GM18907 (cell line): ENCODE measurements around the gene HACE1.
A peak's percentile ranks its signal among the peaks of the same experiment; 100 is the strongest.

Experiments used
- ATAC-seq: cut with Tn5 transposase; IDR thresholded peaks from one replicate; pipeline ENCODE4 v1.9.1; 2021; ENCODE audit warnings: mild to moderate bottlenecking, moderate library complexity; ENCODE audit not compliant: unreplicated experiment

The HACE1 gene

DNA sequence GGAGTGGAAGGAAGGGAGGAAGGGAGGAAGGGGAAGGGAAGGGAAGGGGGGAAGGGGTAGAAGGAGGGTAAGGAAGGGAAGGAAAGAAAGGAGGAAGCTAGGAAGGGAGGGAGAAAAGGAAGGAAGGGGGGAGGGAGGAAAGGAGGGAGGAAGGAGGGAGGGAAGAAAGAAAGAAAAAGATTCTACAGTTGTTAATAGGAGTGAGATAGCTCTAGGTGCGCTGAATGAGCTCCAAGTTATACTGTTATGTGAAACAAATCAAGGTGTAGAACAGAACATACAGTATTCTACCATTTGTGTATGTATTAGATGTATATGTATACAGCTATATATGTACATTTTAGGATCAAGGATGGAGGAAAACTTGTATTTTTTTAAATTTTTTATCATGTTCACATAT is 167.7 kb downstream of the HACE1 start:
- no peak for ATAC-seq

DNA sequence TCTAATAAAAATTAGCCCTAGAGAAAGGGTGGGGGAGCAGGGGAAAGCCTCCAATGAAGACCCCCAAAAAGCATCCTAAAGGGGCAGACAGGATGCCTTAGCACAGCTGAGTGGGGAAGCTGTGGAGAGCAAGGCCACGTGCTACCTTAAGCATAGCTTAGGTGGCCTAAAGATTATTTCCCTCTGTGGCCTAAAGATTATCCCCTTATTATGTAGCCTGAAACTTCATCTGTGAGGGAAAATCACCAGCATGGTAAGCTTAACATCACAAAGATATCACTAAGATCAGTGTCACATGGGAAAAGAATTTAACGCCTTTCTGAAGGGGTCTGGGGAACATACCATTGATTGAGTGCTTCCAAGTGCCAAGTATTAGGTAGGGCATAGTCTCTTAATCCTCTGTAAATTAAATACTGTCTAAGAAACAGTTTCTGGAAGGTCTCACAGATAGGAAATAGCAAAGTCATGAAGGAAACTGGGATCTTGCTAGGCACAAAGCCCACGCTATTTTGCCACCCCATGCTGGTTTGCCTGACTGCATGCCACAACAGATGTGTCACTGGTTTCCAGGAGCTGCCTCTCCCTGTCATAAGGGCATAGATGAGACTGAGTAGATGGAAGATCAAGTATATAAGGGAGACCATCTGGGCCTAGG is 170.0 kb downstream of the HACE1 start:
- no peak for ATAC-seq

DNA sequence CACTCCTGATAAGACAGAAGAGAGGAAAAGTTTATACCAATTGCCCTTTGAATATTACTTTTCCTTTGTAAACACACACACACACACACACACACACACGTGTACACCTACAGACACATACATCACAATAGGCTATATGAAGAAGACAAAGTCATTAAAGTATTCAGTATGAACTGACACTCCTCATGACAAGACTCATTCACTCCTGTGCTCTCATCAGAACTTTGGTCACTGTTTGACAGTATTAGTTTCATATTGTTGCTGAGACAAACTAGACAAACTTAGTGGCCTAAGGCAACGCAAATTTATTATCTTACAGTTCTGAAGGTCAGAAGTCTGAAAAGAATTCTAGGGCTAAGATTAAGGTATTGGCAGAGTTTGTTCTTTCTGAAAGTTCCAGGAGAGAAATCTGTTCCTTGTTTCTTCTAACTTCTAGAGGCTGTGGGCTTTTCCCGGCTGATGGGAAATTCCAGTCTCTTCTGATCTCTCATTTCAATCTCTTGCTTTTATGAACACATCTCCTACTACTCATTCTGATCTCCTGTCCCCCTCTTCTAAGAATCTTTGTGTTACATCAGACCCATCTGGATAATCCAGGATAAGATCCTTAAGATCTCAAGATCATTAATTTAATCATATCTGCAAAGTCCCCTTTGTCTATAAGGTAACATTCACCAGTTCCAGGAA is 171.3 kb downstream of the HACE1 start:
- ATAC-seq, result peak; percentile 85

DNA sequence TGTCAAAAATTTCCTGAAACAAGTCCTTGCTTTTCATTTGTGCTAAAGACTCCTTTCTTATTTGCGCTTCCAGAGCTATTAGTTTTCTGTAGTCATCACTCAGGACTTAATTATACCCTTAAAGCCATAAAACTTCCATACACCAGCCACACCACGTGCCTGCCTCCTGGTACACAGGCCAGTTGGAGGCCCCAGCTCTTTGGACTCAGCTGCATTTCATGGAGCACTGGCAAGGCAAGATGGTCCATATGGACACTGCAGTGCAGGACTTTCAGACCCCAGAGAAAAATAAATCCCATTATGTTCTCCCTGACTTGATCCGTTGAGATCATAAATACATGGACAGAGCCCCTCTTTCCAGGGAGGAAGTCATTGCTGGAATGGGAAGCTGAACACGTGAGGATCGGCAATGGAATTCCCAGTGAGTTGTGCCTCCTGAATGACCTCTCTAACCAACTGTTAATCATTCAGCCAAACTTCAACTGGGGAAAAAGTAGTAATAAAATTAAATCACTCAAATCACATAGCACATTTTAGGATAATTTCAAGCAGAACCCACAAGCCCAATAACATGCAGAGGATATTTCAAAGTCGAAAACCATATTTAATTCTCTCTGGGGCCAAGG is 173.1 kb downstream of the HACE1 start:
- no peak for ATAC-seq

DNA sequence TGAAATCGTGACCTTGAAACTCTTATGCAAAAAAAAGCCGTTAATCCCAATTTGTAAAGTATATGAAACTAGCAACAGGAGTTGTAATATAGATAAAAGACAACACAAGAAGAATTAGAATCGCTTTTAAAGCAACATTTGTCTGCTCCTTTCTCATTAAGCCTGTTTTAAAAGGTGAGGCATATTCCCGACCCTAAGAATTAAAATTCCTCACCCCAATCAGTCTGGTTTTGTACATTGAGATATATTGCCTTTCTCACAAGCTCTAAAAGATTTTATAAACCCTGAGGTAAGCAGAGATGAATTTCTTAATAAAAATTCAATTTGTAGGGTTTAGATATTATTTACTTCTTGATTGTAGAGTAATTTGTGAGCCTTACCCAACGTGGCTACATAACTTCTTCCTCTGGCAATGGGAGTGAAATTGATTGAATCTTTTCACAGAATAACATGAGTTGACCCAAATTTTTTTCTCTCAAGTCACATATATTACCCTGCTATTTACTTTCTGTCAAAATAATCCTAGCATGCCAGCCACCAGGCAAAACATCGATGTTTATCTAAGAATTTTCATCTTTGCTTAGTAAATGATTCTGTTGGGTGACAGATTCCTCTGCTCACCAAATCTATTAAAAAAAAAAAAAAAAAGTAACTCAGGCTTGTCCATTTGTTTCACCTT is 173.7 kb downstream of the HACE1 start:
- ATAC-seq, result no peak

DNA sequence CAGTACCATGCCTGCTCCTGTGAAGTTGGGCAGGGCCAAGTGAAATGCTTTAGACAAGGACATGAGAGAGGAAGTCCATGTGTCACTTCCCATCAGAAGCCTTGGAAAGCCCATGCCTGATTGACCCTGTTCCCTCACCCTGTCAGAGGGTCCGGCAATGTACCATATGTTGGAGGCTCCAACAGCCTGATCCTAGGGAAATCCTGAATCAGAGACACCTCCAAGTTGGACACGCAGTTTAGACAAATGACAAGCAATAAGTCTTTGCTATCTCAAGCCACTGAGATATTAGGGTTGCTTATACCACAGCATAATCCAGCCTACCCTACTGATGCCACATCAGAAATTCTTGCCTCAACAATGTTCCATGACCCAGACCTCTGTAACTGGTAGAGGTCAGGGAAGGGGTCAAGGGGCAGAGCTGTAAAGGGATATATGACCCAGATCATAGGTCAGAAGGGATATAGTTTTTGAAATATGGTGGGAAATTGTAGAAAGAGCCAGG is 174.8 kb downstream of the HACE1 start:
- no peak for ATAC-seq

GRCh38 chr6:104683809-104684208 is 175.9 kb downstream of the HACE1 start:
- ATAC-seq, result no peak

GRCh38 chr6:104682722-104683643 is 176.7 kb downstream of the HACE1 start:
- peak; percentile 91 for ATAC-seq

DNA sequence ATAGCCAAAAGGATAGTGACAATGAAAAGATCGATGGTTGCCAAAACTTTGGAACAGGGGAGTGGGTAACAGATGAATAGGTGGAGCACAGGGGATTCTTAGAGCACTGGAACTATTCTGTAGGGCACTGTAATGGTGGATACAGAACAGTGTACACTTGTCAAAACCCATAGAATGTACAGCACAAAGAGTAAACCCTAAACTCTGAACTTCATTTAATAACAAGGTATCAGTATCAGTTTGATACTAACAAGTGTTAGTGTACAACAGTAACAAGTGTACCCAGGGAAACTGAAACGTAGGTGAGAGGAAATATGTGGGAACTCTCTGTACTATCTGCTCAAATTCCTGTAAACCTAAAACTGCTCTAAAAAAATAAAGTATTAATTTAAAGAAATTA is 179.2 kb downstream of the HACE1 start:
- no peak for ATAC-seq

DNA sequence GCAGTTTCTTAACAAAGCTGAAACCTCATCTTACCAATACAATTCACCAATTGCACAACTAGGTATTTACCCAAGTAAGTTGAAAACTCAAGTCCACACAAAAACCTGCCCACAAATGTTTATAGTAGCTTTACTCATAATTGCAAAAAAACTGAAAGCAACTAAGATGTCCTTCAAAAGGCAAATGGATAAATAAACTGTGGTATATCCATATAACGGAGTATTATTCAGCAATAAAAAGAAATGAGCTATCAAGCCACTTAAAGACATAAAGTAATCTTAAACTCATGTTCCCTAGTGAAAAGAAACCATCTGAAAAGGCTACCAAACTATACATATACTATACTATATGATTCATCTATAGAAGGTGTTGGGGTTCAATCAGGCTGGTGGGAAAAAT is 179.7 kb downstream of the HACE1 start:
- no peak for ATAC-seq
